Measurements from ENCODE around the gene FAM193A.

Gene FAM193A

GRCh38 chr4:2643555-2643954, 107.1 kb downstream of the FAM193A start:
- Histone ChIP-seq H3K27ac (ENCODE audit: poor library complexity, severe bottlenecking) (no peak overlapping the region), H3K4me3 (ENCODE audit: severe bottlenecking) (no peak overlapping the region), H3K4me1 (ENCODE audit: insufficient read depth, poor library complexity, severe bottlenecking) (no peaks in the 10 kb centered on the region), H3K36me3 (ENCODE audit: low read depth) (peaks cover 69% of the 10 kb centered on the region), H3K27me3 (ENCODE audit: insufficient read depth, poor library complexity, severe bottlenecking) (no peaks in the 10 kb centered on the region), H3K9me3 (ENCODE audit: severe bottlenecking) (no peaks in the 10 kb centered on the region)
- ATAC-seq (ENCODE audit: low read depth) (no peak), DNase-seq (ENCODE audit: low spot score) (no peak)
- no peak for TF ChIP-seq CTCF (IDR thresholded peaks at IDR 0.05; ENCODE audit: poor library complexity, severe bottlenecking)

GRCh38 chr4:2646396-2647149, 110.1 kb downstream of the FAM193A start:
- DNase-seq (ENCODE audit: low spot score) (no peak), ATAC-seq (ENCODE audit: low read depth) (no peak)
- no peak overlapping the region for H3K27ac ChIP-seq (ENCODE audit: poor library complexity, severe bottlenecking)
- H3K27me3 ChIP-seq (ENCODE audit: insufficient read depth, poor library complexity, severe bottlenecking): no peaks in the 10 kb centered on the region
- no peaks in the 10 kb centered on the region for H3K4me1 ChIP-seq (ENCODE audit: insufficient read depth, poor library complexity, severe bottlenecking)
- no peak overlapping the region for H3K4me3 ChIP-seq (ENCODE audit: severe bottlenecking)
- TF ChIP-seq CTCF (IDR thresholded peaks at IDR 0.05; ENCODE audit: poor library complexity, severe bottlenecking): no peak
- no peaks in the 10 kb centered on the region for H3K9me3 ChIP-seq (ENCODE audit: severe bottlenecking)
- peaks cover 59% of the 10 kb centered on the region for H3K36me3 ChIP-seq (ENCODE audit: low read depth)

- Histone ChIP-seq H3K36me3 (ENCODE audit: low read depth) (peaks cover 58% of the 10 kb centered on the region), H3K27ac (ENCODE audit: poor library complexity, severe bottlenecking) (no peak overlapping the region), H3K27me3 (ENCODE audit: insufficient read depth, poor library complexity, severe bottlenecking) (no peaks in the 10 kb centered on the region), H3K9me3 (ENCODE audit: severe bottlenecking) (no peaks in the 10 kb centered on the region), H3K4me1 (ENCODE audit: insufficient read depth, poor library complexity, severe bottlenecking) (no peaks in the 10 kb centered on the region), H3K4me3 (ENCODE audit: severe bottlenecking) (no peak overlapping the region)
- no peak for TF ChIP-seq CTCF (IDR thresholded peaks at IDR 0.05; ENCODE audit: poor library complexity, severe bottlenecking)
- ATAC-seq (ENCODE audit: low read depth) (no peak), DNase-seq (ENCODE audit: low spot score) (no peak)
Measured at GRCh38 chr4:2647403-2648158, 111.1 kb downstream of the FAM193A start.

GRCh38 chr4:2648159-2648814, 111.8 kb downstream of the FAM193A start:
- peaks cover 55% of the 10 kb centered on the region for H3K36me3 ChIP-seq (ENCODE audit: low read depth)
- ATAC-seq (ENCODE audit: low read depth) (no peak), DNase-seq (ENCODE audit: low spot score) (no peak)
- H3K27ac ChIP-seq (ENCODE audit: poor library complexity, severe bottlenecking): no peak overlapping the region
- no peak overlapping the region for H3K4me3 ChIP-seq (ENCODE audit: severe bottlenecking)
- H3K4me1 ChIP-seq (ENCODE audit: insufficient read depth, poor library complexity, severe bottlenecking): no peaks in the 10 kb centered on the region
- H3K27me3 ChIP-seq (ENCODE audit: insufficient read depth, poor library complexity, severe bottlenecking): no peaks in the 10 kb centered on the region
- TF ChIP-seq CTCF (IDR thresholded peaks at IDR 0.05; ENCODE audit: poor library complexity, severe bottlenecking): no peak
- no peaks in the 10 kb centered on the region for H3K9me3 ChIP-seq (ENCODE audit: severe bottlenecking)
